ENCODE results near the gene SLC4A5. TPM values are rescaled to one million over a fixed set of nuclear protein-coding genes. Genes with fewer than 3 reads are reported as not detected.

Gene SLC4A5
- total and polyA plus RNA-seq, 2 of the 8 experiments (the other 6 are each of a cell fraction or from before 2014, with no cell fraction given) = 0.42 to 0.52 TPM

DNA sequence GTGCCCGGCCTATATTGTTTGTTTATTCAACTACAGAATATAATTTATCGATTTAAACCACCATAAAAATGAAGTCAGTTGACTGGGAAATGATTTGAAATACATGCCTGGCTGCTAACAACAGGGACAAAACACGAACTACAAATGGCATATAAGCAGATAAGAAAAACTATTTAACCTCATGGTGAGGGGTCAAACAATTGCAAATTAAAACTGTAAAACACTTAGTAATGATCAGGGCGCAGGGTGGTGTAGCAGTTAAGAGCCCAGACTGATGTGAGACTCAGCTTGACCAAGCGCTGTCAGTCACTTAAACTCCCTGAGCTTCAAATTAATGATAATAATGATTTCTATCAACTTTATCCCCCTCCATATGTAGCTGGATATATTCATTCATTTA, 138.1 kb downstream of the SLC4A5 start:
- no peak overlapping the region for H2AFZ ChIP-seq (ENCODE audit: low read length)
- no peak overlapping the region for H3K4me3 ChIP-seq (ENCODE audit: extremely low read depth in 1 of 4, insufficient read depth in 2 of 4, low read depth in 3 of 4, low read length in 4 of 4)
- ChIA-PET CTCF (ENCODE audit: partially characterized antibody) (interaction anchor here (0.7 to 3.1 kb wide), 5 partner anchors 26 to 118 kb away, joined by 3 to 14 read pairs (median 4); partner anchors contain the start of genes BOLA3 and MOB1A), POLR2A (ENCODE audit: partially characterized antibody) (interaction anchor here (1.3 to 72.1 kb wide), 5 partner anchors 4 to 231 kb away, joined by 3 to 2699 read pairs (median 15); partner anchors contain the start of genes BOLA3, MOB1A and MTHFD2)
- no peak for FAIRE-seq
- peaks cover 32 to 42% of the 10 kb centered on the region in 2 experiments for H4K20me1 ChIP-seq (replicated peaks in 1 of 2; ENCODE audit: control insufficient read depth in 1 of 2, insufficient read depth in 2 of 2, low read length in 2 of 2)
- TF ChIP-seq EGR1 (IDR thresholded peaks at IDR 0.05; ENCODE audit: borderline replicate concordance, low read depth, low read length) = no peak
- TF ChIP-seq TCF12 (IDR thresholded peaks at IDR 0.05; ENCODE audit: low read depth, low read length) = no peak
- no peak for DNase-seq (ENCODE audit: low read depth in 1 of 2, low spot score in 2 of 2)
- no peak overlapping the region for H4K5ac ChIP-seq (ENCODE audit: insufficient read length, low read depth, low read length)
- H3K36me3 ChIP-seq (ENCODE audit: control insufficient read depth in 2 of 4, insufficient read depth in 4 of 4, low read length in 3 of 4) = peaks cover 6 to 84% (median 27%) of the 10 kb centered on the region in 4 experiments
- no peaks in the 10 kb centered on the region for H3K9me3 ChIP-seq (ENCODE audit: insufficient read depth in 2 of 2, low read depth in 1 of 2, low read length in 1 of 2)
- no peaks in the 10 kb centered on the region for H3K27me3 ChIP-seq (replicated peaks in 1 of 4; ENCODE audit: control insufficient read depth in 3 of 4, extremely low read depth in 1 of 4, insufficient read depth in 3 of 4, low read length in 3 of 4)
- no peak overlapping the region for H2BK120ac ChIP-seq (replicated peaks; ENCODE audit: low read depth, low read length)
- H3K23ac ChIP-seq (ENCODE audit: insufficient read length) = no peak overlapping the region
- H2BK15ac ChIP-seq (ENCODE audit: low read length) = no peak overlapping the region
- H3K4me1 ChIP-seq (replicated peaks in 1 of 4; ENCODE audit: control insufficient read depth in 3 of 4, insufficient read depth in 4 of 4, low read length in 3 of 4) = peaks cover 2 to 19% (median 16%) of the 10 kb centered on the region in 4 experiments
- H3K79me2 ChIP-seq (ENCODE audit: control insufficient read depth in 1 of 2, insufficient read depth in 2 of 2, low read length in 2 of 2) = peaks cover 52 to 91% of the 10 kb centered on the region in 2 experiments
- H2BK5ac ChIP-seq (ENCODE audit: low read depth, low read length) = no peak overlapping the region
- no peak overlapping the region for H3K14ac ChIP-seq (ENCODE audit: insufficient read length)
- no peak overlapping the region for H4K8ac ChIP-seq (ENCODE audit: extremely low read depth, insufficient read depth, low read length)
- H2AK5ac ChIP-seq (ENCODE audit: low read depth, low read length) = no peak overlapping the region
- peaks cover 16% of the 10 kb centered on the region for H3K79me1 ChIP-seq (ENCODE audit: low read depth, low read length)
- H3K23me2 ChIP-seq (ENCODE audit: low read depth, low read length) = peaks cover 1% of the 10 kb centered on the region; the same call in 1 of the 2 replicates
- H3K18ac ChIP-seq (ENCODE audit: extremely low read depth, low read length) = no peak overlapping the region
- no peak overlapping the region for H2BK12ac ChIP-seq (ENCODE audit: low read depth, low read length)
- H3K27ac ChIP-seq (ENCODE audit: low read depth, low read length) = no peak overlapping the region
- no peak overlapping the region for H3K9ac ChIP-seq (replicated peaks in 1 of 4; ENCODE audit: extremely low read depth in 1 of 4, low read depth in 3 of 4, low read length in 3 of 4)
- H3K56ac ChIP-seq (replicated peaks; ENCODE audit: insufficient read length, low read depth, low read length) = no peak overlapping the region
- H3K4ac ChIP-seq (replicated peaks; ENCODE audit: insufficient read length, low read depth, low read length) = no peak overlapping the region
- H2BK20ac ChIP-seq (ENCODE audit: low read length) = no peak overlapping the region
- H4K91ac ChIP-seq (replicated peaks; ENCODE audit: insufficient read length, low read length) = no peak overlapping the region
- WGBS, 2 experiments (ENCODE audit: extremely low coverage in 1 of 2, insufficient coverage in 1 of 2, insufficient read length in 1 of 2, insufficient replicate concordance in 2 of 2, low coverage in 1 of 2, low lambda C conversion rate in 2 of 2, missing lambda C conversion rate in 1 of 2) = 69% methylated on average over 5 of the region's 5 CpGs; no CpG with 5 or more reads in 1 of the 2 experiments
- peak overlapping the region; percentile 41 to 100; a peak in 3 of 4 replicates for H3K4me2 ChIP-seq (ENCODE audit: insufficient read depth in 1 of 2, low read depth in 2 of 2, low read length in 2 of 2)

All from H1 (cell line).